ENCODE data around the gene FOXK1.
"Not testable (repeated sequence)": the region's sequence is repeated elsewhere in the genome, so short reads cannot be mapped to it uniquely, and the experiment has no call there.

FOXK1 gene

GRCh38 chr7:4687956-4688355 is 5.9 kb downstream of the FOXK1 start:
- Histone ChIP-seq H3K9ac (ENCODE audit: low read depth, low read length) (no peak overlapping the region), H3K4me1 (ENCODE audit: insufficient read depth, low read length) (peaks cover 12% of the 10 kb centered on the region), H3K9me3 (ENCODE audit: insufficient read depth, low read depth, low read length) (no peaks in the 10 kb centered on the region), H3K4me3 (ENCODE audit: low read length) (no peak overlapping the region), H3K36me3 (ENCODE audit: insufficient read depth, low read length) (no peaks in the 10 kb centered on the region), H3K27ac (ENCODE audit: low read depth, low read length) (no peak overlapping the region), H3K27me3 (ENCODE audit: insufficient read depth, low read length) (peaks cover 10% of the 10 kb centered on the region)
- 91% methylated on average over 3 of the region's 3 CpGs for WGBS

- H3K9me3 ChIP-seq (ENCODE audit: insufficient read depth, low read depth, low read length) = no peaks in the 10 kb centered on the region
- no peak overlapping the region for H3K9ac ChIP-seq (ENCODE audit: low read depth, low read length)
- peaks cover 4% of the 10 kb centered on the region for H3K4me1 ChIP-seq (ENCODE audit: insufficient read depth, low read length)
- WGBS = 87% methylated on average over 12 of the region's 12 CpGs
- H3K27me3 ChIP-seq (ENCODE audit: insufficient read depth, low read length) = no peaks in the 10 kb centered on the region; the same call in 1 of the 2 replicates
- H3K27ac ChIP-seq (ENCODE audit: low read depth, low read length) = no peak overlapping the region
- H3K36me3 ChIP-seq (ENCODE audit: insufficient read depth, low read length) = no peaks in the 10 kb centered on the region
- H3K4me3 ChIP-seq (ENCODE audit: low read length) = no peak overlapping the region
Observed at GRCh38 chr7:4689151-4689550, 7.1 kb downstream of the FOXK1 start.

- Histone ChIP-seq H3K9ac (ENCODE audit: low read depth, low read length) (no peak overlapping the region), H3K4me3 (ENCODE audit: low read length) (no peak overlapping the region), H3K4me1 (ENCODE audit: insufficient read depth, low read length) (no peaks in the 10 kb centered on the region), H3K9me3 (ENCODE audit: insufficient read depth, low read depth, low read length) (no peaks in the 10 kb centered on the region), H3K36me3 (ENCODE audit: insufficient read depth, low read length) (no peaks in the 10 kb centered on the region), H3K27ac (ENCODE audit: low read depth, low read length) (no peak overlapping the region), H3K27me3 (ENCODE audit: insufficient read depth, low read length) (no peaks in the 10 kb centered on the region; the same call in 1 of the 2 replicates)
- WGBS = 90% methylated on average over 12 of the region's 12 CpGs
Observed at GRCh38 chr7:4689668-4690067, 7.6 kb downstream of the FOXK1 start.

DNA sequence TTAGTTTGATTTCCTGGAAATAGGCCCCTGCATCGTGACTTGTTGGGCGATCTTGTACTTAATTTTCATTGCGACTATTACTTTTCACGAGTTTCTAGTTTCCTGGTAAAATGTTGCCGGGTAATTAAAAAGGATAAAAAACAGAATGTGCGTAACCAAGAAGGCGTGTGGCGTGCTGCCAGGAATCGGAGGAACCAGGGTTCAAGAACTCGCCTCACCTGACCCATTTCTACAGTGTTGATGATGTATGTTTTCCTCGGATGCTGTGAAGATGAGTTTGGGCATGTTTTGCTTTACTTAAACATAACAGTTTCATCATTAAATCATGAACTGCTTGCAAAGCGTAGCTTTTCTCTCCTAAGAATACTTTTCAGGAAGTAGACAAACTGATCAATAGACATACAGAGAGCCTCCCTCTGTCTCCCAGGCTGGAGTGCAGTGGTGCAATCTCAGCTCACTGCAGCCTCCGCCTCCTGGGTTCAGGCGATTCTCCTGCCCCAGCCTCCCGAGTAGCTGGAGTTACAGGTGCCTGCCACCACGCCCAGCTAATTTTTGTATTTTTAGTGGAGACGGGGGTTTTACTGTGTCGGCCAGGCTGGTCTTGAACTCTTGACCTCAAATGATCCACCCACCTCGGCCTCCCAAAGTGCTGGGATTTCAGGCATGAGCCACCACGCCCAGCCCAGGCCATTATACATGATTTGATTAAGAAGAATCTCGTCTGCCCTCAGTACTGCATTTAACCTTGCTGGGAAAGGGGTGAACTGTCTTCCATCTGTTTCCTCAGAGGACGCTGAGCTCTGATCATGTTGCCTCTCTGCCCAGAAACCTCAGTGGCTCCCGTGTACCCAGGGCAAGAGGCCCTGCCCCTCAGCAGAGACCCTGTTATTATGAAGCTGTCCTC is 9.1 kb downstream of the FOXK1 start:
- Histone ChIP-seq H3K27me3 (ENCODE audit: insufficient read depth, low read length) (no peaks in the 10 kb centered on the region; the same call in 1 of the 2 replicates), H3K36me3 (ENCODE audit: insufficient read depth, low read length) (no peaks in the 10 kb centered on the region), H3K4me3 (ENCODE audit: low read length) (no peak overlapping the region), H3K9ac (ENCODE audit: low read depth, low read length) (no peak overlapping the region), H3K4me1 (ENCODE audit: insufficient read depth, low read length) (no peaks in the 10 kb centered on the region), H3K9me3 (ENCODE audit: insufficient read depth, low read depth, low read length) (no peaks in the 10 kb centered on the region), H3K27ac (ENCODE audit: low read depth, low read length) (no peak overlapping the region)
- WGBS = 95% methylated on average over 23 of the region's 23 CpGs

DNA sequence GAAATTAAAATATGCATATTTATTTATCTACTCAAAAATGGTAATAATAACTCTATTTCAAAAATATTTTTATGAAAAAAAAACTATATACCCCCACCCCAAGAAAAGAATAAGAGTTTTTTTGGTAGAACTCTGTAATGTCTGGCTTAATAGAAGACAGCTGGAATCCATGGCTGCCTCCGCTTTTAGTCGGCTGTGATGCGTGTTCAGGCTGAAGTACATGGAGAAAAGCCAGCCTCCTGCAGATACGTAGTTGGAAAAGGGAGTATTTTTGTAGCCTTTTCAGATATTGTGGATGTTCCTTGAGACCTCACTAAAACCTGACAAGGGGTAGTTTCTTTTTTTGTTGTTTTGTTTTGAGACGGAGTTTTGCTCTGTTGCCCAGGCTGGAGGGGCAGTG is 10.0 kb downstream of the FOXK1 start:
- H3K4me1 ChIP-seq (ENCODE audit: insufficient read depth, low read length) = no peaks in the 10 kb centered on the region
- H3K9ac ChIP-seq (ENCODE audit: low read depth, low read length) = no peak overlapping the region
- no peak overlapping the region for H3K27ac ChIP-seq (ENCODE audit: low read depth, low read length)
- no peaks in the 10 kb centered on the region for H3K9me3 ChIP-seq (ENCODE audit: insufficient read depth, low read depth, low read length)
- no peaks in the 10 kb centered on the region for H3K27me3 ChIP-seq (ENCODE audit: insufficient read depth, low read length)
- no peak overlapping the region for H3K4me3 ChIP-seq (ENCODE audit: low read length)
- no peaks in the 10 kb centered on the region for H3K36me3 ChIP-seq (ENCODE audit: insufficient read depth, low read length)
- WGBS = 95% methylated on average over 5 of the region's 5 CpGs

- WGBS = 96% methylated on average over 5 of the region's 5 CpGs
- H3K27ac ChIP-seq (ENCODE audit: low read depth, low read length); H3K36me3 ChIP-seq (ENCODE audit: insufficient read depth, low read length); H3K9me3 ChIP-seq (ENCODE audit: insufficient read depth, low read depth, low read length); H3K27me3 ChIP-seq (ENCODE audit: insufficient read depth, low read length); H3K4me3 ChIP-seq (ENCODE audit: low read length); H3K4me1 ChIP-seq (ENCODE audit: insufficient read depth, low read length); H3K9ac ChIP-seq (ENCODE audit: low read depth, low read length): not testable (repeated sequence)
Observed at GRCh38 chr7:4692622-4693021, 10.5 kb downstream of the FOXK1 start.

- WGBS = 97% methylated on average over 1 of the region's 2 CpGs
- Histone ChIP-seq H3K4me1 (ENCODE audit: insufficient read depth, low read length) (no peaks in the 10 kb centered on the region), H3K36me3 (ENCODE audit: insufficient read depth, low read length) (no peaks in the 10 kb centered on the region), H3K9ac (ENCODE audit: low read depth, low read length) (no peak overlapping the region), H3K27me3 (ENCODE audit: insufficient read depth, low read length) (no peaks in the 10 kb centered on the region), H3K4me3 (ENCODE audit: low read length) (no peak overlapping the region), H3K9me3 (ENCODE audit: insufficient read depth, low read depth, low read length) (no peaks in the 10 kb centered on the region), H3K27ac (ENCODE audit: low read depth, low read length) (no peak overlapping the region)
Observed at GRCh38 chr7:4693152-4693551, 11.1 kb downstream of the FOXK1 start.

DNA sequence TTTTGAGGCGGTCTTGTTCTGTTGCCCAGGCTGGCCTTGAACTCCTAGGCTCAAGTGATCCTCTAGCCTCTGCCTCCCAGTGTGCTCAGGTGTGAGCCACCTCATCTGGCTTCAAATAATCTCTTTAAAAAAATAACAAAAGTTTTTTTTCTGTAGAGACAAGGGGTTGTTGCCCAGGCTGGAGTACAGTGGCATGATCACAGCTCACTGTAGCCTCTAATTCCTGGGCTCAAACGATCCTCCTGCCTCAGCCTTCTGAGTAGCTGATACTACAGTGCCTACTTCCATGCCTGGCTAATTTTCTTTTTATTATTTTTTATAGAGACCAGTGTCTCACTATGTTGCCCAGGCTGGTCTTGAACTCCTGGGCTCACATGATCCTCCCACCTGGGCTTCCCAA is 11.7 kb downstream of the FOXK1 start:
- Histone ChIP-seq H3K9ac (ENCODE audit: low read depth, low read length) (no peak overlapping the region), H3K4me1 (ENCODE audit: insufficient read depth, low read length) (no peaks in the 10 kb centered on the region), H3K9me3 (ENCODE audit: insufficient read depth, low read depth, low read length) (no peaks in the 10 kb centered on the region), H3K36me3 (ENCODE audit: insufficient read depth, low read length) (no peaks in the 10 kb centered on the region), H3K27me3 (ENCODE audit: insufficient read depth, low read length) (no peaks in the 10 kb centered on the region), H3K27ac (ENCODE audit: low read depth, low read length) (no peak overlapping the region), H3K4me3 (ENCODE audit: low read length) (no peak overlapping the region)
- WGBS = 94% methylated on average over 2 of the region's 2 CpGs

DNA sequence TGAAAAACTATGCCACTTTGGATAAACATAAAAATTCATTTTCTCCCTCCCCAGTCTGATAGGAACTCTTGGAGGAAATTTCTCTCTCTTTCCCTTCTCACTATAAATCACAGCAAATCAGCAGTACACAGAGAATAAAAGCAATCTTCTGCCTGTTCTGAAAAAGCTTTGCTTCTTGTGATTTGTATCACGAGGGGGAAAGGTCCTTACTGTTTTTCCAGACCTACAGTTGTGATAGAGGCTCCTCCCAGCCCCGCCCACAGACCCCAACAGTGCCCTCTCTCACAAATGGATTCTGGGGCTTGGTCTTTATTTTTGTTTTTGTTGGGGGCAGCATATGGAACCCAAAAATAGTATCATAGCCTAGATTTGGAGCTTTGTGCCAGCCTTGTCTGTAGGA is 12.2 kb downstream of the FOXK1 start:
- no peaks in the 10 kb centered on the region for H3K36me3 ChIP-seq (ENCODE audit: insufficient read depth, low read length)
- 92% methylated on average over 2 of the region's 2 CpGs for WGBS
- H3K9me3 ChIP-seq (ENCODE audit: insufficient read depth, low read depth, low read length) = no peaks in the 10 kb centered on the region
- H3K27ac ChIP-seq (ENCODE audit: low read depth, low read length) = no peak overlapping the region
- H3K27me3 ChIP-seq (ENCODE audit: insufficient read depth, low read length) = no peaks in the 10 kb centered on the region
- no peaks in the 10 kb centered on the region for H3K4me1 ChIP-seq (ENCODE audit: insufficient read depth, low read length)
- no peak overlapping the region for H3K4me3 ChIP-seq (ENCODE audit: low read length)
- no peak overlapping the region for H3K9ac ChIP-seq (ENCODE audit: low read depth, low read length)

- Histone ChIP-seq H3K36me3 (ENCODE audit: insufficient read depth, low read length) (no peaks in the 10 kb centered on the region), H3K4me1 (ENCODE audit: insufficient read depth, low read length) (peaks cover 7% of the 10 kb centered on the region; the same call in 1 of the 2 replicates), H3K27me3 (ENCODE audit: insufficient read depth, low read length) (peaks cover 19% of the 10 kb centered on the region), H3K4me3 (ENCODE audit: low read length) (no peak overlapping the region), H3K27ac (ENCODE audit: low read depth, low read length) (no peak overlapping the region), H3K9ac (ENCODE audit: low read depth, low read length) (no peak overlapping the region), H3K9me3 (ENCODE audit: insufficient read depth, low read depth, low read length) (no peaks in the 10 kb centered on the region)
- 94% methylated on average over 10 of the region's 10 CpGs for WGBS
Observed at GRCh38 chr7:4698707-4699275, 16.7 kb downstream of the FOXK1 start.

- peaks cover 7% of the 10 kb centered on the region; the same call in 1 of the 2 replicates for H3K4me1 ChIP-seq (ENCODE audit: insufficient read depth, low read length)
- H3K27ac ChIP-seq (ENCODE audit: low read depth, low read length) = no peak overlapping the region
- H3K9me3 ChIP-seq (ENCODE audit: insufficient read depth, low read depth, low read length) = no peaks in the 10 kb centered on the region
- H3K4me3 ChIP-seq (ENCODE audit: low read length) = no peak overlapping the region
- no peaks in the 10 kb centered on the region for H3K36me3 ChIP-seq (ENCODE audit: insufficient read depth, low read length)
- no peak overlapping the region for H3K9ac ChIP-seq (ENCODE audit: low read depth, low read length)
- WGBS = 87% methylated on average over 10 of the region's 10 CpGs
- H3K27me3 ChIP-seq (ENCODE audit: insufficient read depth, low read length) = peaks cover 30% of the 10 kb centered on the region
Observed at GRCh38 chr7:4699841-4700240, 17.7 kb downstream of the FOXK1 start.

All from HUES64 (cell line).